NK-92 treated with Interleukin-12 subunit alpha and Interleukin-12 subunit beta, amount 100 ng/mL, for 24 hours (cell line): ENCODE results near the gene SLC39A9.
"Not testable (repeated sequence)": the region's sequence is repeated elsewhere in the genome, so short reads cannot be mapped to it uniquely, and the experiment has no call there.

Experiments
- DNase-seq: peaks from one replicate; lab custom pipeline; 2025; lab: John Stamatoyannopoulos, UW

SLC39A9 gene

GRCh38 chr14:69475194-69475818 lies 76.8 kb downstream of the SLC39A9 start:
- no peak for DNase-seq

GRCh38 chr14:69476824-69477450 lies 78.4 kb downstream of the SLC39A9 start:
- not testable (repeated sequence) for DNase-seq

GRCh38 chr14:69478055-69478454 lies 79.6 kb downstream of the SLC39A9 start:
- not testable (repeated sequence) for DNase-seq

- no peak for DNase-seq
These were observed 81.2 kb downstream of the SLC39A9 start for GRCh38 chr14:69479696-69480095.

GRCh38 chr14:69480136-69480535 lies 81.6 kb downstream of the SLC39A9 start:
- no peak for DNase-seq

- DNase-seq = no peak
These were observed 83.5 kb downstream of the SLC39A9 start for GRCh38 chr14:69481815-69482568.

GRCh38 chr14:69483765-69484443 lies 85.4 kb downstream of the SLC39A9 start:
- DNase-seq = no peak

GRCh38 chr14:69484444-69485314 lies 86.2 kb downstream of the SLC39A9 start, which contains the start of gene PLEKHD1:
Gene PLEKHD1, plus strand, starts transcription at chr14:69484728. Its CDS starts 238 bp downstream, at chr14:69484966.
- no peak for DNase-seq

GRCh38 chr14:69485315-69485660 lies 86.8 kb downstream of the SLC39A9 start:
- DNase-seq = no peak

- DNase-seq = no peak
These were observed 87.2 kb downstream of the SLC39A9 start for GRCh38 chr14:69485701-69486100.

- DNase-seq = no peak
These were observed 88.7 kb downstream of the SLC39A9 start for GRCh38 chr14:69487226-69487625.

- no peak for DNase-seq
These were observed 89.3 kb downstream of the SLC39A9 start for GRCh38 chr14:69487771-69488170.

- DNase-seq = no peak
These were observed 91.0 kb downstream of the SLC39A9 start for GRCh38 chr14:69489495-69489894.

GRCh38 chr14:69490219-69490918 lies 91.9 kb downstream of the SLC39A9 start:
- no peak for DNase-seq

- no peak for DNase-seq
These were observed 92.7 kb downstream of the SLC39A9 start for GRCh38 chr14:69491193-69491592.

GRCh38 chr14:69493038-69493437 lies 94.5 kb downstream of the SLC39A9 start:
- no peak for DNase-seq

- DNase-seq = no peak
These were observed 95.3 kb downstream of the SLC39A9 start for GRCh38 chr14:69493791-69494190.

- no peak for DNase-seq
These were observed 96.9 kb downstream of the SLC39A9 start for GRCh38 chr14:69495341-69495921.

GRCh38 chr14:69497866-69498265 lies 99.4 kb downstream of the SLC39A9 start:
- not testable (repeated sequence) for DNase-seq

- not testable (repeated sequence) for DNase-seq
These were observed 99.8 kb downstream of the SLC39A9 start for GRCh38 chr14:69498286-69498685.

GRCh38 chr14:69499436-69499835 lies 100.9 kb downstream of the SLC39A9 start:
- DNase-seq = no peak
